Erythroblast (primary cell): ENCODE data around the gene TARP.
"Not testable (repeated sequence)": the region's sequence is repeated elsewhere in the genome, so short reads cannot be mapped to it uniquely, and the experiment has no call there.

ENCODE experiments used
- GATA1 ChIP-seq: IDR thresholded peaks from 2 replicates; pipeline ENCODE4 v1.6.1; 2011; ENCODE audit warnings: low read depth, mild to moderate bottlenecking, control low read depth, low read length, moderate library complexity
- POLR2A ChIP-seq: IDR thresholded peaks from 2 replicates; pipeline ENCODE4 v1.6.1; 2011; ENCODE audit warnings: mild to moderate bottlenecking, low read length

DNA sequence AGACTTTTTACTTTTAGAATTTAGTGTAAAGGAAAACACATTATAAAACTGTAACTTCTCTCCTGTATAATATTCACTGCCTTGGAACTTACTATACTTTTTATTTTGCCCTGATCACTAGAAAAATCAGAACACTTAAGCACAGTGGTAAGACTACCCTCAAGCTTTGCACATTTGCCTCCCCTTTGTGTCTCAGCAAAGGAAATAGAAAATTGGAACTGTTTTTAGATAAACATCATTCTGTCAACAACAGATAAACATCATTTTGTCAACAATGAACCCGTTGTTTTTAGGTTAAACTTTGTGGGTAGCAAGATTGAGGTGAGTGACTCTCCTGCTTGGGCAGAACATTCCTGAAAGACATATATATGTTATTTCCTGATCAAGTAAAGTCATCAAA lies 8.8 kb downstream of the TARP start:
- TF ChIP-seq POLR2A, GATA1: not testable (repeated sequence)
